Bronchial epithelial cell (primary cell): ENCODE data around the gene SYT13. TPM values are rescaled to one million over a fixed set of nuclear protein-coding genes. Genes with fewer than 3 reads are reported as not detected.

Experiments
- DNase-seq: peaks from one replicate; pipeline ENCODE4 v3.0.0-alpha.2; 2010; ENCODE audit warnings: low read depth
- FAIRE-seq: peaks from 2 replicates; lab custom pipeline; 2011; peaks lifted over from hg19 to GRCh38; lab: Jason Lieb, UNC
- H3K27me3 ChIP-seq: 2 replicates; pipeline ENCODE4 v1.5.1; 2011; ENCODE audit warnings: low read length; ENCODE audit not compliant: control insufficient read depth, insufficient read depth
- H3K36me3 ChIP-seq: 2 replicates; pipeline ENCODE4 v1.5.1; 2011; ENCODE audit warnings: low read length; ENCODE audit not compliant: control insufficient read depth, insufficient read depth
- H3K4me3 ChIP-seq: 2 replicates; pipeline ENCODE4 v1.5.1; 2011; ENCODE audit warnings: mild to moderate bottlenecking, low read depth, low read length, control low read depth
- CTCF ChIP-seq: IDR thresholded peaks from 2 replicates; pipeline ENCODE4 v1.5.1; 2011; ENCODE audit warnings: mild to moderate bottlenecking, moderate library complexity, low read length, control low read depth, inconsistent platforms; ENCODE audit not compliant: insufficient read depth, severe bottlenecking
- total RNA-seq: library from RNA; depleted of rRNA; stranded (reverse); fragments of >200 nt; gene quantifications from 2 replicates; pipeline ENCODE4 v1.2.1, GENCODE V29; 2014

The SYT13 gene
- total RNA-seq, 1 donor from 2014 or later, result not detected

DNA sequence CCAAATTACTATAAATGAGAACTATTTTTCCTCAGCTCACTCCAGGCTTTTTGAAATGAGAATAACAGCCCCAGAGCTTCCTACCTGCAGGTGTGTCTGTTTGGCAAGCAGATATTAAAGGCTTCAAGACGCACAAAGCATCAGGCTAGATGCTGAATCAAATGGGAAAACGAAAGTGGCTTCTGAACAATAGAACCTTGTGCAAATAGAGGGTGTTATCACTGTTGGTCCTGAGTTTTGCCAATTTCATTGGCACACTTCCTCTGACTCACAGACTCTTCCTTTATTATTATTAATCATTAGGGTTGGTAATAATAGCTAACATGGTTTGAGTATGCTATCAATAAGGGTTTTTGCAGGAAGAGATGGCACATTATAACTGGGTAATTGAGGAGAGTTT lies 13.4 kb downstream of the SYT13 start:
- DNase-seq (peak; percentile 73), FAIRE-seq (no peak)
- H3K36me3 ChIP-seq, result no peaks in the 10 kb centered on the region
- no peak overlapping the region for H3K4me3 ChIP-seq
- TF ChIP-seq CTCF, result no peak
- H3K27me3 ChIP-seq, result no peaks in the 10 kb centered on the region

GRCh38 chr11:45270946-45271716 lies 15.0 kb downstream of the SYT13 start:
- FAIRE-seq (no peak), DNase-seq (no peak)
- Histone ChIP-seq H3K27me3 (no peaks in the 10 kb centered on the region), H3K36me3 (no peaks in the 10 kb centered on the region), H3K4me3 (no peak overlapping the region)
- TF ChIP-seq CTCF, result no peak

DNA sequence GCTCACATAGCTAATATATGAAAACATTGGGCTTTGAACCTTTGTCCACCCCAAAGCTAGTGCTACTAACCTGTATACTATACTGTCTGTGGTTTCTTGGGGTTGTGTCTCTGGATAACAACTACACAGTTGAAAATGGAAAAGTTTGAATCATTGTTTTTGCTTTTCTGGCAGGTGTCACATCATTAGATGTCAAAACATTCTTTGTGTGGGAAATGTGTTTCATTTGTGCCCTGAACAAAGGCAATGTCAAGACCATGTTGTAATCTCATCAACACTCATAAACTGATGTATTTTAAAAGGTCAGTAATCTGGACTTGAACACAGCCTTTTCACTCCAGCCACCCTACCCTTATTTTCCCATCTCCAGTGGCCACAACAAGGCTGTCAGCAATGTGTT lies 16.5 kb downstream of the SYT13 start:
- H3K4me3 ChIP-seq, result no peak overlapping the region
- H3K27me3 ChIP-seq, result no peaks in the 10 kb centered on the region
- H3K36me3 ChIP-seq, result no peaks in the 10 kb centered on the region
- TF ChIP-seq CTCF, result no peak
- no peak for FAIRE-seq
- DNase-seq, result no peak

DNA sequence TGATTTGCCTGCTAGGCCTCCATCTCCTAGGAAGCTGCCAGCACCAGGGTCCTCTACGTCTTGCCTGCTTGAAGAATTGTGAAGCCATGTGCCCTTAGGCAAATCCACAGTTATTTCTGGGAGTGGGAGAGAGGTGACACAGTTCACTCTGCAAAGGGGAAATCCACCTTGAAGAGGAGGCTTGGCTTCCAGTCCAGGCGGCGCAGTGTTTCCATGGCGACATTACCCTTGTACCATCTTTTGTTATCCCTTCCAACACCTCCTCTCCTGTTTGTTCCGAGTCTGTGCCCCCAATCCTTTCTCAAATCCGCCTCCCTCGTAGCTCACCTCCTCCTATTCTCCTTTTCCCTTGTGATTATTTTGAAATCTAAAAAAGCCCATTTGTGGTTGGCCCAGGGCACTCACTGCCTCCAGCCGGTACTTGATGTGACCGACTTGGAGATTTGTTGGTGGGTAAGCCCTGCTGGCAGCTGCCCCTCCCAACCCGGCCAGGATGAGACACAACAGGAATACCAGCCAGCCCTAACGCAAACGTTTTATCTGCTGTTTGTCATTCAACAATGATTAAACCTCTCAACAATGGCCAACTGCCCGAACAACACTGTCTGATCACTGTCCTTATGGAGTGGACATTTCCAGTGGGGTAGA lies 18.4 kb downstream of the SYT13 start:
- H3K27me3 ChIP-seq, result no peaks in the 10 kb centered on the region
- no peak for FAIRE-seq
- TF ChIP-seq CTCF, result no peak
- DNase-seq, result no peak
- H3K4me3 ChIP-seq, result no peak overlapping the region
- no peaks in the 10 kb centered on the region for H3K36me3 ChIP-seq

DNA sequence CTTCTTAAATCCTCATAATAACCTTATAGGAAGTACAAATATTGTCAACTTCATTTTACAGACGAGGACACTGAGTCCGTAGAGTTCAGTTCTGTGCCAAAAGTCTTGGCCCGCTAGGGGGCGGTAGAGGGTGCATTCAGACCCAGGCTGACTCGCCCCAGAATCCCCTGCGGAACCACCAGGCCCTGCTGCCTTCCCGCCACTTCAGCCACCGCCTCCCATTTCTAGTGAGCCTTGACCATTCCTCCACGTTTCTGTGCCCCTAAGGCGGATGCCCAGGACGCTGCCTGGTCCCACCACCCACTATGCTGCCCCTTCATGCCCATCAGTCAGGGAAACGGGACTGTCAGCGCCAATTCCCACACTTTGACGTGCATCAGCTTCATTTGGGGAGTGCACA lies 19.1 kb downstream of the SYT13 start:
- no peak for FAIRE-seq
- no peak overlapping the region for H3K4me3 ChIP-seq
- no peaks in the 10 kb centered on the region for H3K36me3 ChIP-seq
- DNase-seq, result no peak
- no peaks in the 10 kb centered on the region for H3K27me3 ChIP-seq
- peak; percentile 25 for TF ChIP-seq CTCF
